ENCODE measurements around the gene EFNA5. TPM values are rescaled to one million over a fixed set of nuclear protein-coding genes. Genes with fewer than 3 reads are reported as not detected.
A peak's percentile ranks its signal among the peaks of the same experiment; 100 is the strongest.

EFNA5 gene
- total RNA-seq, 1 donor from 2014 or later: 12.6 TPM

DNA sequence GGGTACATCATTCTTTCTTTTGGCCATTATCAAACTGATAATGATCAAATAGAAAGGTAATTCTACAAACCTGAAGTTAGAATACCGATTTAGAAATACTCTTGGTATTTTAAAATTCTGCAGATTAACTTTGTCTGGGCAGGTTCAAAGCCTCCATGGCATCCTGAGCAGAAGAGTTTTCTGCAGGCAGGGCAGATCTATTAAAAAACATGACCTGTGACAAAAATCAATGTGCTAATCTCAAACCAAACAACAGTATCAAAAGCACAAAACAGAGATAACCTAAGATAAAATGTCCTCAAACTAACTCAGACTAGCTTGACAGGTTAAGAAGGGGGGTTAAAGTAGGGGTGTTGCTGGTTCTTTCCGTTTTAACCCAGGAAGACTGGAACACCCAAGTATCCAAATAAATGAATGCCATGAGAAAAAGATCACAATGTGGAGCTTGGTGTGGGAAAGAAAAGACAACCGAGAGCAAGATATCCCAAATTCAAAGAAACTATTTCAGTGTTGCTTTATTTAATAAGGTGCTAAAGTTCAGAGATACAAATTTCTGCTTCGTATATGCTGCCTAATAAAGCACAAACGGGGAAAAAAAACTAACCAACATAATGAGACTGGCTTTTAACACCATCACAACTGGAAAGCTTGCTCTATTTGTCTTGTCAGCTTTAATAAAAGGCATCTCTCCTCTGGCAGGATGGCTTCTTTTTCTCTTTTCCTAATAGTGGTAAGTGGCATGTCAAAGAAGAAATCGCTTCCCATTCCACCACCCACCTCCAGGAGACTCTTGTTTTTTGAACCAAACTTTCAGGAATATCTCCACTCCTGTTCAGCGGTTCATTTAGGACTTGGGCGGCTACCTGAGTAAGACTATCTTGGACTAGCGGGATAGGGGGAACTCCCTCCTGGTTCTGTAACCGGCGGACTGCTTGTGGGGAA lies 2.3 kb downstream of the EFNA5 start:
- TF ChIP-seq, protein P1, sequence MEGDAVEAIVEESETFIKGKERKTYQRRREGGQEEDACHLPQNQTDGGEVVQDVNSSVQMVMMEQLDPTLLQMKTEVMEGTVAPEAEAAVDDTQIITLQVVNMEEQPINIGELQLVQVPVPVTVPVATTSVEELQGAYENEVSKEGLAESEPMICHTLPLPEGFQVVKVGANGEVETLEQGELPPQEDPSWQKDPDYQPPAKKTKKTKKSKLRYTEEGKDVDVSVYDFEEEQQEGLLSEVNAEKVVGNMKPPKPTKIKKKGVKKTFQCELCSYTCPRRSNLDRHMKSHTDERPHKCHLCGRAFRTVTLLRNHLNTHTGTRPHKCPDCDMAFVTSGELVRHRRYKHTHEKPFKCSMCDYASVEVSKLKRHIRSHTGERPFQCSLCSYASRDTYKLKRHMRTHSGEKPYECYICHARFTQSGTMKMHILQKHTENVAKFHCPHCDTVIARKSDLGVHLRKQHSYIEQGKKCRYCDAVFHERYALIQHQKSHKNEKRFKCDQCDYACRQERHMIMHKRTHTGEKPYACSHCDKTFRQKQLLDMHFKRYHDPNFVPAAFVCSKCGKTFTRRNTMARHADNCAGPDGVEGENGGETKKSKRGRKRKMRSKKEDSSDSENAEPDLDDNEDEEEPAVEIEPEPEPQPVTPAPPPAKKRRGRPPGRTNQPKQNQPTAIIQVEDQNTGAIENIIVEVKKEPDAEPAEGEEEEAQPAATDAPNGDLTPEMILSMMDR (IDR thresholded peaks at IDR 0.05; ENCODE audit: insufficient read depth, low read length, poor library complexity, severe bottlenecking): no peak
- no peaks in the 10 kb centered on the region for H3K36me3 ChIP-seq (ENCODE audit: control insufficient read depth, insufficient read depth, low read length)
- peak overlapping the region; percentile 93 for H3K4me3 ChIP-seq (ENCODE audit: low read depth, low read length)
- DNase-seq (ENCODE audit: low read depth): no peak
- H3K27me3 ChIP-seq (ENCODE audit: control insufficient read depth, insufficient read depth, low read length): no peaks in the 10 kb centered on the region

DNA sequence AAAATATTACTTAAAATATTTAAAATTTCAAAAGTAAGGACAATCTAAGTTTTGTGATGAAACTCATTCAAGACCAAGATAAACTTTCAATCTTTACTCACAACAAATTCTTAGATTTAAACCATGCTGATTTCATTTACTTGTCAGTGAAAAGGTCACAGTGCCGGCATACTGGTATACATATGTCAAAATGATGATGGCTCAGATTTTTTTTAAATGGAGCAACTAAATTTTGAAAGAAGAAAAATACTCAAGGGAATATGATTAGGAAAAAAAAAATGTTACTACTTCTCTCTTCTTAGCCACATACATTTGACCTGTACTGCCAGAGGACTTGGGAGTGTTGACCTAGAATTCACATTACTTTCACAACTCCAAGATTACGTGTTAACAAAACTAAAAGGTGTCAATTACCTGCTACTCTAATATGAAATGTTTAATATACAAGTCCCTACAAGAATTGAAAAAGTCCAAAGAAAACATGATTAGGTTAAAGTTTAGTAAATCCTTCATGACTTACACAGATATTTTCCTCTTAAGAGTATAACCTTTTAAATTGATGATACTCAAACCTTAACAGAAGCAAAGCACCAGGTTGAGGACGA lies 4.6 kb downstream of the EFNA5 start:
- peak overlapping the region; percentile 23 for H3K4me3 ChIP-seq (ENCODE audit: low read depth, low read length)
- H3K27me3 ChIP-seq (ENCODE audit: control insufficient read depth, insufficient read depth, low read length): no peaks in the 10 kb centered on the region
- no peak for DNase-seq (ENCODE audit: low read depth)
- no peaks in the 10 kb centered on the region for H3K36me3 ChIP-seq (ENCODE audit: control insufficient read depth, insufficient read depth, low read length)
- TF ChIP-seq, protein P1 (IDR thresholded peaks at IDR 0.05; ENCODE audit: insufficient read depth, low read length, poor library complexity, severe bottlenecking): no peak

DNA sequence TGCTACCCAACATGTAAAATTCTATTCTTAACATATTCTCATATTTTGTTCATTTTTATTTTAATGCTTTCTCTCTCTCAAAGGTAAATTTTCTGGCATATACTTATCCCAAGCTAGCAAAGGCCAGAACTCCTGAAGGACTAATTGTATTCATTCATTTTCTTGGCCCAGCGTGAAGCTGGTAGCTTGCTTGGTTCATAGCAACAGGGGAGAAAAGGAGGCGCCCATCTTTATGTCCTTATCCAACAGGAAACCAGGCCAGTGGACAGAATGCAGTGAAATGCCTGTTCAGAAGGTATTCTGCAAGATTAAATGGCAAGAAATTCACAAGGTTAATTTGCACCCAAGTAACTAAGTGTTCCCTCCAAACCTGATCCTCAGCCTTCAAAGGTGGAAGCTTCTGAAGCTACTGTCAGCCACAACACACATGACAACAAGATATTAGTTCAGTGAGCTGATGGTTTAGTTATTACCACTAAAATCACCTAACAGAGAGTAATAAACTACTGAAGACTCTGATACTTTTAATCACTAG lies 5.6 kb downstream of the EFNA5 start:
- no peak for DNase-seq (ENCODE audit: low read depth)
- Histone ChIP-seq H3K4me3 (ENCODE audit: low read depth, low read length) (no peak overlapping the region), H3K36me3 (ENCODE audit: control insufficient read depth, insufficient read depth, low read length) (no peaks in the 10 kb centered on the region), H3K27me3 (ENCODE audit: control insufficient read depth, insufficient read depth, low read length) (no peaks in the 10 kb centered on the region)
- TF ChIP-seq, protein P1 (IDR thresholded peaks at IDR 0.05; ENCODE audit: insufficient read depth, low read length, poor library complexity, severe bottlenecking): no peak

DNA sequence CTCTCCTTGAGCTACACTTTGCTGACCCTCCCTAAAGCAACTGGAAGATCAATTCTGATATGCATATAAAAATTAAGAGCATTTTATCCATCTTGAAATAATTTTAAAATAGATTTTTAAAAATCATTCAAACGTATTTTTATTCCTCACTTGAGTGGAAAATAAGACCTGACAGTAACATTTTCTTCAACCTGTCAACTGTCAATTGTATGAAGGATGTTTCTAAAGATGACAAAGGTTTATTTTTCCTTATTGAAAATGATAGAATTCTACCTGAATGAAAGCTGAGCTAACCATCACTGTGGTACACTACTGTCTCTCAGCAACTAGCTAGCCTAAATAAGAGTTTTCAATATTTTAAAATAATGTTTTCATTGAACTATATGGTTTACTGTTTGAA lies 7.0 kb downstream of the EFNA5 start:
- H3K4me3 ChIP-seq (ENCODE audit: low read depth, low read length): no peak overlapping the region
- H3K27me3 ChIP-seq (ENCODE audit: control insufficient read depth, insufficient read depth, low read length): no peaks in the 10 kb centered on the region
- DNase-seq (ENCODE audit: low read depth): no peak
- TF ChIP-seq, protein P1 (IDR thresholded peaks at IDR 0.05; ENCODE audit: insufficient read depth, low read length, poor library complexity, severe bottlenecking): no peak
- H3K36me3 ChIP-seq (ENCODE audit: control insufficient read depth, insufficient read depth, low read length): no peaks in the 10 kb centered on the region

DNA sequence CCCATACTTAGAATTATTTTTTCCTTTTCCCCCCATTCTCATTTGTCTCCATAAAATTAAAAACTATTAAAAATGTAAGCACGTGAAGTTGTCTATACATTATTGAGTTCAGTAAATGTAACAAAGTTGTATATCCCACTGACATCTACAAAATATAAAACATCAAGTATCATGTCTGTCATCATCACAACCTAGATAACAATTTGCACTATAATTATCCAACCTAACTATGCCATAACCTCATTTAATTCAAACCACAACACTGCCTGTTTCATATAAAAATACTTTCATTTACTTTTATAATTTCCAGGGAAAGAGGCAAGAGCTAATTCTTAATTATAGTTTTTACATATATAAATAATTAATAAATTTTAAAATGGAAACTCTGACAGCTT lies 9.1 kb downstream of the EFNA5 start:
- Histone ChIP-seq H3K27me3 (ENCODE audit: control insufficient read depth, insufficient read depth, low read length) (no peaks in the 10 kb centered on the region), H3K36me3 (ENCODE audit: control insufficient read depth, insufficient read depth, low read length) (no peaks in the 10 kb centered on the region), H3K4me3 (ENCODE audit: low read depth, low read length) (no peak overlapping the region)
- TF ChIP-seq, protein P1 (IDR thresholded peaks at IDR 0.05; ENCODE audit: insufficient read depth, low read length, poor library complexity, severe bottlenecking): no peak
- DNase-seq (ENCODE audit: low read depth): no peak
